ENCODE results near the gene KNOP1. TPM values are rescaled to one million over a fixed set of nuclear protein-coding genes. Genes with fewer than 3 reads are reported as not detected.

Gene KNOP1
- total RNA-seq, 1 experiment from 2014 or later, result 19.2 TPM

Other genes starting within 250 kb of the KNOP1 start
- gene GDE1, start 196.1 kb downstream of the KNOP1 start, total RNA-seq (2014; rRNA removed; shearing (Covaris generic)), result 64.4 and 67.2 TPM in 2 replicates
- 3.4 and 4.8 TPM in 2 replicates for gene CCP110, start 194.3 kb downstream of the KNOP1 start, total RNA-seq (2014; rRNA removed; shearing (Covaris generic))
- gene VPS35L, start 162.5 kb downstream of the KNOP1 start, total RNA-seq (2014; rRNA removed; shearing (Covaris generic)), result 0.65 and 1.7 TPM in 2 replicates
- gene IQCK, start within 50 bp of the KNOP1 start, total RNA-seq (2014; rRNA removed; shearing (Covaris generic)), result 4.3 and 5.7 TPM in 2 replicates
- gene GPRC5B, start 166.6 kb upstream of the KNOP1 start, total RNA-seq (2014; rRNA removed; shearing (Covaris generic)), result 0.16 and 0.36 TPM in 2 replicates

All from HT-29 (cell line).